GM18858 (cell line): ENCODE data around the gene GDI2.

Experiments
- ATAC-seq: cut with Tn5 transposase; IDR thresholded peaks from one replicate; pipeline ENCODE4 v1.9.1; 2021; ENCODE audit not compliant: unreplicated experiment

Gene GDI2

GRCh38 chr10:5746197-5746596 lies 67.0 kb downstream of the GDI2 start:
- ATAC-seq, result no peak

GRCh38 chr10:5744849-5745248 lies 68.4 kb downstream of the GDI2 start:
- ATAC-seq, result no peak

- ATAC-seq, result no peak
Measured at GRCh38 chr10:5743736-5744135, 69.5 kb downstream of the GDI2 start.

GRCh38 chr10:5742116-5742515 lies 71.1 kb downstream of the GDI2 start:
- no peak for ATAC-seq

GRCh38 chr10:5741276-5741675 lies 72.0 kb downstream of the GDI2 start:
- ATAC-seq, result no peak

- ATAC-seq, result no peak
Measured at GRCh38 chr10:5738427-5738826, 74.8 kb downstream of the GDI2 start.

GRCh38 chr10:5737352-5737751 lies 75.9 kb downstream of the GDI2 start:
- no peak for ATAC-seq

GRCh38 chr10:5736591-5736990 lies 76.6 kb downstream of the GDI2 start:
- no peak for ATAC-seq

GRCh38 chr10:5735119-5735518 lies 78.1 kb downstream of the GDI2 start:
- no peak for ATAC-seq

GRCh38 chr10:5732141-5732540 lies 81.1 kb downstream of the GDI2 start:
- no peak for ATAC-seq

- ATAC-seq, result no peak
Measured at GRCh38 chr10:5731559-5731958, 81.7 kb downstream of the GDI2 start.

GRCh38 chr10:5730766-5731165 lies 82.5 kb downstream of the GDI2 start:
- no peak for ATAC-seq

GRCh38 chr10:5723692-5724091 lies 89.5 kb downstream of the GDI2 start:
- ATAC-seq, result no peak

- no peak for ATAC-seq
Measured at GRCh38 chr10:5720182-5720581, 93.1 kb downstream of the GDI2 start.

- ATAC-seq, result no peak
Measured at GRCh38 chr10:5719546-5719945, 93.7 kb downstream of the GDI2 start.
